ENCODE measurements around the gene FAM221A.
"Not testable (repeated sequence)": the region's sequence is repeated elsewhere in the genome, so short reads cannot be mapped to it uniquely, and the experiment has no call there.

FAM221A gene

GRCh38 chr7:23709081-23709750, 29.2 kb downstream of the FAM221A start:
- no peak for DNase-seq (ENCODE audit: low read depth)

DNA sequence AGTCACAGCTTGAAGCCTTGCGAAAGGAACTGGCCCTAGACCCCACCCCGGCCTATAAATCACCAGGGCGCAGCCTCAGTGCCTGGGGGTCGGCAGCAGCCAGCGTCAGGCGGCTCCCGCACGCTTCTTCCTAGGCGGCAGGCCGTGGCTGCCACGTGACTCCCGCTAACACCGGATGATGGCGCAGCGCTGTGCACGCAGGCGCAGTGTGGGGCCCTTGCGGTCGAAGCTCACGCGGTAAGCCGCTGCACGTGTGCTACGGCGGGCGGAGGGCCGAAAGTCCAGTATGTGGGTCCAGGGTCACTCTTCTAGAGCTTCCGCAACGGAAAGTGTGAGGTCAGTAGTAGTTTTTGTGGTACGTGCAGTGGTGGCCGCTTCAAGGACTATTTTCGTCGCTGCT, 30.0 kb downstream of the FAM221A start, which contains the start of gene STK31:
STK31 (plus strand) TSS at position 220 of the 400 bp plus-strand sequence; CDS start at position 287, 67 bp downstream.
- no peak for DNase-seq (ENCODE audit: low read depth)

DNA sequence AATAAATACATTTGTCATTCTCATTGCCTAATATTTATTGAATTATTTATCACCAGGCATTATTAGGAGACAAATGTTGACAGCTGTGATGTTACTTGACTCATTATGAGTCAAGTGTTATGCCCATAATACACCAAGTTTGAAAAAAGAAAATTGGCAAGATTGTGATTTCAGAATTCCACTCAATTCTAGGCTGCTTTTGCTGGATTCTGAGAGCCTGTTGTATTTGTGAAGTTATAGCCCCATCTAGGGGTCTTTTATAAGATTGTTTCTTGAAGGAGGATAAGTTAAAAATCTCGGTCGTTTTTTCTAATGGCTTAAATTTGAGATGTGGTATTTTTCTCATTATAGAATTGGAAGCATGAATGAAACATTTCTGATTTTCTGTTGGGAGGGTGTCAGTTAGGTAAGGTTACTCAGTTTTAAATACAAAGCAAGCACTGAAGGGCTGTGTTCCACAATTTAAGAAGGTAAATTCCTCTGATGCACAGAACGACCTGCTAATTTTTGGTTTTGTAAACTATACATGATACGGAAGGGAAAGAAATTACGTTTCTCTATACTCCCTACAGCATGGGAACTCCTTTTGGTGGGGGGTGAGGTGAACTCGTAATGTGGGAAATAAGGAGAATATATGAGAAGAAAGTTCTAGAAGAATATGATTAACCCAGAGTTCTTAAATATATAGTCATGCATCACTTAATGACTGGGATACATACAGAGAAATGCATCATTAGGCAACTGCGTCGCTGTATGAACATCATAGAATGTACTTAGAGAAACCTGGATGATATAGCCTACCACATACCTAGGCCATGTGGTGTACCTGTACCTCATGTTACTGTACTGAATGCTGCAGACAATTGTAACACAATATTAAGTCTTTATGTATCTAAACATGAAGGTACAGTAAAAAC, 32.6 kb downstream of the FAM221A start:
- no peak for DNase-seq (ENCODE audit: low read depth)

DNA sequence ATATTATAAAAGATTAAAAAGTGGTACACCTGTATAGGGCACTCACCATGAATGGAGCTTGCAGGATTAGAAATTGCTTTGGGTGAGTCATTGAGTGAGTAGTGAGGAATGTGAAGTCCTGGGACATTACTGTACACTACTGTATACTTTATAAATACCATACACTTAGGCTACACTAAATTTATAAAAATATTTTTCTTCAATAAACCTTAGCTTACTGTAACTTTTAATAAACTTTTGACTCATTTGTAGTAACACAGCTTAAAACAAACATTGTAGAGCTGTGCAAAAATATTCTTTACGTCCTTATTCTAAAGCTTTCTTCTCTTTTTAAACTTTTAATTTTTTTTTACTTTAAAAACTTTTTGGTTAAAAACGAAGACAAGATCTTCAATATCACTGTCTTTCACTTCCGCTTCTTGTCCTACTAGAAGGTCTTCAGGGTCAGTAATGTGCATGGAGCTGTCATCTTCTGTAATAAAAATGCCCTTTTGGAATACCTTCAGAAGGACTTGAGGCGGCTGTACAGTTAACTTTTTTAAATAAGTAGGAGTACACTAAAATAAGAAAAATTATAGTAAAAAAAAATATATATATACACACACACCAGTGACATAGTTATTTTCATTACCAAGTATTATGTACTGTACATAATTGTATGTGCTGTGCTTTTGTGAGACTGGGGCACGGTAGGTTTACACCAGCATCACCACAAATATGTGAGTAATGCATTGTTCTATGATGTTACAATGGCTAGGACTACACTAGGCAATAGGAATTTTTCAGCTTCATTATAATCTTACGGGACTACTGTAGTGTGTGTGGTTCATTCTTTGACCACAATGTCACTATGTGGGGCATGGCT, 33.5 kb downstream of the FAM221A start:
- DNase-seq (ENCODE audit: low read depth) = no peak

DNA sequence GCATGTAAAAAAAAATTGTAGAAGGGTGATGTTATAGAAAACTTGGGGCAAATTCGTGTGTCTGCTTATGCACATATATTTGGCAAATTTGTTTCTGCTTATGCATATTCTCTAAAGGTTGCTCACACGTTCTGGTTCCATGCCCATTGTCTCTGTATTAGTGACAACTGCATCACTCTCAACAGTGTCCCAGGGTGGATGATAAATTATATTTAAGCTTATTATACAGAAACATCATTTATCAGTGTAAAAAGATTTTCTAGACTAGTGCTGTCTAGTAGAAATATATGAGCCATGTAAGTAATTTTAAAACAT, 34.1 kb downstream of the FAM221A start:
- no peak for DNase-seq (ENCODE audit: low read depth)

DNA sequence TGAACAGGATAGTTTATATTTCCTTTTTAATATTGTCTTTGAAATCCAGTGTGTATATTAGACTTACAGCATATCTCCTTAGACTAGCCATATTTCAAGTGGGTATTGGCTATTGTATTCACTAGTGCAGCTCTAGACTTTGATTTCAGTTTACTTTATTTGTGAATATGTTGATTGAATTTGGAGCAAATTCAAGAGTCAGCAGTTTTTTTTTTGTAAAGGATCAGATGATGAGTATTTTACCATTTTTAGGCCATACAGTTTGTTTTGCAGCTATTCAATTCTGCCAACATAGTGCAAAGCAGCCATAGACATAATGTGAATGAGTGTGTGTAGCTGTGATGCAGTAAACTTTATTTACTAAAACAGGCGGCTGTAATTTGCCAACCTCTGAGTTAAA, 34.6 kb downstream of the FAM221A start:
- no peak for DNase-seq (ENCODE audit: low read depth)

GRCh38 chr7:23715099-23715498, 35.1 kb downstream of the FAM221A start:
- DNase-seq (ENCODE audit: low read depth) = no peak

DNA sequence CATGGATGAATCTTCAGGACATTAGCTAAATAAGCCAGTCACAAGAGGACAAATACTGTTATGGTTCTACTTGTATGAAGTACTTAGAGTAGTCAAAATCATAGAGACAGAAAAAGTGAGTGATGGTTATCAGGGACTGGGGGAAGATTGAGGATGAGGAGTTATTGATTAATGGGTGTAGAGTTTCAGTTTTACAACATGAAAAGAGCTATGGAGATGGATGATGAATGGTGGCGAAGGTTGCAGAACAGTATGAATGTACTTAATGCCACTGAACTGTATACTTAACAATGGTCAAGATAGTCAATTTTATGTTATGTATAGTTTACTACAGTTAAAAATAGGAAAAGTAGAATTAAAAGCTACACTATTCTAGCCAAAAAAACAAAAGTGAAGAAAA, 37.8 kb downstream of the FAM221A start:
- no peak for DNase-seq (ENCODE audit: low read depth)

- DNase-seq (ENCODE audit: low read depth) = no peak
These were observed 41.5 kb downstream of the FAM221A start for GRCh38 chr7:23721456-23721855.

DNA sequence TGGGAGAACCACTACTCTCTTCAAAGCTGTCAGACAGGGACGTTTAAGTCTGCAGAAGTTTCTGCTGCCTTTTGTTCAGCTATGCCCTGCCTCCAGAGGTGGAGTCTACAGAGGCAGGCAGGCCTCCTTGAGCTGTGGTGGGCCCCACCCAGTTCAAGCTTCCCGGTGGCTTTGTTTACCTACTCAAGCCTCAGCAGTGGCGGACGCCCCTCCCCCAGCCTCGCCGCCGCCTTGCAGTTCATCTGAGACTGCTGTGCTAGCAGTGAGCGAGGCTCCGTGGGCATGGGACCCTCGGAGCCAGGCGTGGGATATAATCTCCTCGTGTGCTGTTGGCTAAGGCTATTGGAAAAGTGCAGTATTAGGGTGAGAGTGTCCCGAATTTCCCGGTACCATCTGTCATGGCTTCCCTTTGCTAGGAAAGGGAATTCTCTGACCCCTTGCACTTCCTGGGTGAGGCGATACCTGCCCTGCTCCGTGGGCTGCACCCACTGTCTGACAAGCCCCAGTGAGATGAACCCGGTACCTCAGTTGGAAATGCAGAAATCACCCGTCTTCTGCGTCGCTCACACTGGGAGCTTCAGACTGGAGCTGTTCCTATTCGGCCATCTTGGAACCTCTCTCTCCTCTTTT, 42.7 kb downstream of the FAM221A start:
- not testable (repeated sequence) for DNase-seq (ENCODE audit: low read depth)

- not testable (repeated sequence) for DNase-seq (ENCODE audit: low read depth)
These were observed 44.1 kb downstream of the FAM221A start for GRCh38 chr7:23724113-23724512.

GRCh38 chr7:23742051-23742450, 62.1 kb downstream of the FAM221A start:
- DNase-seq (ENCODE audit: low read depth) = no peak

GRCh38 chr7:23743226-23743625, 63.2 kb downstream of the FAM221A start:
- DNase-seq (ENCODE audit: low read depth) = no peak

DNA sequence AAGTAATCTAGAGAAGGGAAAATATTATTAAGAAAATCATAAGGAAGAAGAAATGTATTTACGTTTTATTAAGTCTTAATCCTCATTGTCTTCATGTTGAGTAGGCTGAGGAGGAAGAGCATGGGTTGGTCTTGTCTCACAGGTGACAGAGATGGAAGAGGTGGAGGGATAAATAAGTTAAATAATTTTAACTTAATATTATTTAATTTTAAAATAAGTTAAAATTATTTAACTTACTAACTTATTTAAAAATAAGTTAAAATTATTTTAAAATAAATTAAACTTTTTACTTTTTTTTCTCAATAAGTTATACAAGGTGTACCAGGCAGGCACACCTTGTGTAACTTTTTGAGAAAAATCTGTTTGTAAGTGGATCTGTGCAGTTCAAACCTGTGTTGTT, 66.6 kb downstream of the FAM221A start:
- no peak for DNase-seq (ENCODE audit: low read depth)

GRCh38 chr7:23751852-23752251, 71.9 kb downstream of the FAM221A start:
- DNase-seq (ENCODE audit: low read depth) = no peak
